GM12878 (cell line): ENCODE data around the gene KRTAP10-11. TPM values are rescaled to one million over a fixed set of nuclear protein-coding genes. Genes with fewer than 3 reads are reported as not detected.

Experiments used
- ATAC-seq: fragments of 200-7000 bp; cut with Tn5 transposase; 3 replicates; pipeline ENCODE4 v1.9.1; 2020; ENCODE audit warnings: mild to moderate bottlenecking, moderate library complexity
- BruUV-seq: library from RNA; stranded (reverse); fragments of 400-500 nt; replicated peaks from 2 replicates; lab custom pipeline; 2021; lab: Mats Ljungman, UMichigan
- CTCF ChIA-PET: fragments of 300-600 bp; sonication (Branson Sonifier 250); formaldehyde crosslinking; extraction: SDS; loops from one replicate; lab custom pipeline; 2021; ENCODE audit warnings: inconsistent platforms; lab: Yijun Ruan, JAX
- POLR2A ChIA-PET: fragments of 350-600 bp; formaldehyde crosslinking; extraction: SDS; loops from one replicate; lab custom pipeline; 2021; ENCODE audit warnings: inconsistent platforms; lab: Charles Lee
- RAD21 ChIA-PET: fragments of 300-600 bp; sonication (Branson Sonifier 250); formaldehyde crosslinking; loops from one replicate; lab custom pipeline; 2023; ENCODE audit warnings: antibody characterized with exemption; ENCODE audit not compliant: unreplicated experiment; lab: Charles Lee
- SMC1A ChIA-PET: fragments of 300-600 bp; sonication (Branson Sonifier 250); formaldehyde crosslinking; loops from one replicate; lab custom pipeline; 2023; ENCODE audit not compliant: unreplicated experiment, uncharacterized antibody; lab: Charles Lee
- DNase-seq: peaks from one replicate; pipeline ENCODE4 v3.0.0-alpha.2; 2011; ENCODE audit warnings: low read depth, low spot score
- FAIRE-seq: peaks from 3 replicates; lab custom pipeline; 2011; peaks lifted over from hg19 to GRCh38; lab: Jason Lieb, UNC
- H2AFZ ChIP-seq: 2 replicates; pipeline ENCODE4 v1.6.0; 2011; ENCODE audit warnings: low read depth, low read length, control low read depth; ENCODE audit not compliant: control insufficient read depth
- H3K27ac ChIP-seq: 2 replicates; pipeline ENCODE4 v1.5.1; 2011; ENCODE audit warnings: control low read depth; ENCODE audit not compliant: control insufficient read depth, insufficient read depth
- H3K27me3 ChIP-seq, 2 experiments: replicated peaks in 1 of 2; 2 replicates each; pipeline versions ENCODE4 v1.6.0 to v1.6.1; 2011; ENCODE audit warnings: low read length in 1 of 2; ENCODE audit not compliant: control insufficient read depth in 2 of 2, insufficient read depth in 2 of 2
- H3K36me3 ChIP-seq, 2 experiments: 2 replicates each; pipeline ENCODE4 v1.5.1; 2011; ENCODE audit warnings: low read length in 1 of 2; ENCODE audit not compliant: control insufficient read depth in 2 of 2, insufficient read depth in 2 of 2
- H3K4me1 ChIP-seq: 2 replicates; pipeline ENCODE4 v1.6.1; 2011; ENCODE audit warnings: mild to moderate bottlenecking, low read length, moderate library complexity, mixed read lengths; ENCODE audit not compliant: control insufficient read depth, insufficient read depth
- H3K4me2 ChIP-seq: 2 replicates; pipeline ENCODE4 v1.6.0; 2011; ENCODE audit warnings: control low read depth; ENCODE audit not compliant: control insufficient read depth, insufficient read depth
- H3K4me3 ChIP-seq: fragments of 200-600 bp; sonication (generic); 2 replicates; pipeline ENCODE4 v1.5.1; 2016
- H3K79me2 ChIP-seq: 2 replicates; pipeline ENCODE4 v1.6.0; 2011; ENCODE audit warnings: low read length; ENCODE audit not compliant: control insufficient read depth, insufficient read depth
- H3K9ac ChIP-seq: 2 replicates; pipeline ENCODE4 v1.8.0; 2011; ENCODE audit warnings: low read length, control low read depth, mixed read lengths; ENCODE audit not compliant: control insufficient read depth, insufficient read depth
- H3K9me3 ChIP-seq: replicated peaks from 3 replicates; pipeline ENCODE4 v1.5.1; 2011; ENCODE audit warnings: mild to moderate bottlenecking, low read length; ENCODE audit not compliant: control insufficient read depth, insufficient read depth
- H4K20me1 ChIP-seq: 2 replicates; pipeline ENCODE4 v1.6.0; 2011; ENCODE audit not compliant: control insufficient read depth, insufficient read depth
- ATF3 ChIP-seq: IDR thresholded peaks from 2 replicates; pipeline ENCODE4 v1.6.1; 2011; ENCODE audit warnings: low read depth, mild to moderate bottlenecking, low read length, moderate library complexity, borderline replicate concordance; ENCODE audit errors: extremely low read depth
- BCLAF1 ChIP-seq: fragments of 450-650 bp; IDR thresholded peaks from 2 replicates; pipeline ENCODE4 v1.6.1; 2017; ENCODE audit warnings: antibody characterized with exemption, mild to moderate bottlenecking, moderate library complexity
- BHLHE40 ChIP-seq, 2 experiments: fragments of 450-650 bp in 1 of 2; IDR thresholded peaks; 2 replicates each; pipeline ENCODE4 v1.6.1; 2011 to 2017; ENCODE audit warnings: low read depth in 2 of 2, borderline replicate concordance in 1 of 2, improper control_type of control experiment in 1 of 2, low read length in 1 of 2, mild to moderate bottlenecking in 1 of 2
- E2F8 ChIP-seq: fragments of 450-650 bp; IDR thresholded peaks from 2 replicates; pipeline ENCODE4 v1.6.1; 2018; ENCODE audit warnings: mild to moderate bottlenecking, low read depth, moderate library complexity; ENCODE audit not compliant: partially characterized antibody
- KLF5 ChIP-seq: fragments of 450-650 bp; IDR thresholded peaks from 2 replicates; pipeline ENCODE4 v1.6.1; 2014; ENCODE audit warnings: mild to moderate bottlenecking; ENCODE audit not compliant: partially characterized antibody
- MAX ChIP-seq: IDR thresholded peaks from 2 replicates; pipeline ENCODE4 v1.6.1; 2012; ENCODE audit warnings: low read depth, low read length, improper control_type of control experiment
- MEF2B ChIP-seq: fragments of 450-650 bp; IDR thresholded peaks from 2 replicates; pipeline ENCODE4 v1.6.1; 2018; ENCODE audit warnings: mild to moderate bottlenecking, moderate library complexity; ENCODE audit not compliant: partially characterized antibody, poor library complexity, severe bottlenecking
- NR2F1 ChIP-seq: fragments of 450-650 bp; conservative IDR thresholded peaks from 2 replicates; pipeline ENCODE4 v1.6.1; 2017; ENCODE audit warnings: mild to moderate bottlenecking
- SMAD5 ChIP-seq: IDR thresholded peaks from 2 replicates; pipeline ENCODE4 v1.6.1; 2016; ENCODE audit warnings: antibody characterized with exemption, low read depth
- STAT1 ChIP-seq: fragments of 450-650 bp; conservative IDR thresholded peaks from 2 replicates; pipeline ENCODE4 v1.6.1; 2014; ENCODE audit warnings: antibody characterized with exemption, mild to moderate bottlenecking
- WRNIP1 ChIP-seq: IDR thresholded peaks from 2 replicates; pipeline ENCODE4 v1.6.1; 2011; ENCODE audit warnings: low read depth, low read length, improper control_type of control experiment, borderline replicate concordance
- ZNF217 ChIP-seq: fragments of 450-650 bp; IDR thresholded peaks from 2 replicates; pipeline ENCODE4 v1.6.1; 2017; ENCODE audit warnings: antibody characterized with exemption, mild to moderate bottlenecking
- WGBS: methylation state at CpG from one replicate; pipeline ENCODE4 v1.1.6; 2016; ENCODE audit warnings: low lambda C conversion rate; ENCODE audit not compliant: insufficient replicate concordance, insufficient coverage; ENCODE audit errors: missing lambda C conversion rate; 5-methylcytosine and 5-hydroxymethylcytosine counted together
- in situ Hi-C: fragments of 300-500 bp; cut with MboI; formaldehyde crosslinking; loops from 9 replicates; pipeline ENCODE4 v1.14.3; 2018; ENCODE audit warnings: mixed read lengths
- intact Hi-C: fragments of 100-400 bp; cut with micrococcal nuclease; formaldehyde crosslinking; loops from one replicate; pipeline ENCODE4 v1.14.2; 2022; ENCODE audit not compliant: unreplicated experiment
- polyA plus RNA-seq, 11 experiments: library from polyadenylated mRNA; depleted of rRNA in 4 of 11; unstranded in 6 of 11; stranded (reverse) in 5 of 11; fragments of >200 nt; fragmentation: Nextera tagmentation in 4 of 11; fragmentation: Illumina TruSeq in 1 of 11; extraction: Ambion mirVana in 4 of 11; extraction: Trizol in 1 of 11; gene quantifications; 1 replicate in 1 of 11; 2 replicates in 10 of 11; pipeline versions ENCODE4 v1.2.1 to v1.2.3, GENCODE V29; 2011 to 2016; ENCODE audit warnings: inconsistent platforms in 2 of 11, missing spikeins in 2 of 11, low read depth in 1 of 11
- total RNA-seq, 4 experiments: library from RNA; depleted of rRNA in 3 of 4; stranded (reverse); fragments of >200 nt in 3 of 4; fragmentation: Illumina TruSeq in 1 of 4; extraction: Trizol in 1 of 4; gene quantifications; 2 replicates each; pipeline versions ENCODE4 v1.2.1 to v1.2.3, GENCODE V29; 2013 to 2021
- TF ChIP-seq, protein P1 (sequence below): fragments of 450-650 bp; IDR thresholded peaks from 2 replicates; pipeline ENCODE4 v1.6.1; 2018; ENCODE audit warnings: borderline replicate concordance, mild to moderate bottlenecking; ENCODE audit not compliant: partially characterized antibody
- TF ChIP-seq, protein P2 (sequence below): IDR thresholded peaks from 2 replicates; pipeline ENCODE4 v1.6.1; 2012; ENCODE audit warnings: low read depth, low read length, improper control_type of control experiment

KRTAP10-11 gene
- total and polyA plus RNA-seq, 10 of the 15 experiments (the other 5 are each of a cell fraction or from before 2014, with no cell fraction given) = not detected

- POLR2A ChIA-PET = no interaction called here
- H3K4me3 ChIP-seq = no peak overlapping the region
- in situ Hi-C loops = no loop called here
- TF ChIP-seq ZNF217 (no peak), MAX (no peak), NR2F1 (no peak), STAT1 (no peak), MEF2B (no peak), BHLHE40 (IDR thresholded peaks at IDR 0.05; ENCODE audit: borderline replicate concordance in 1 of 2, low read depth in 2 of 2, low read length in 1 of 2) (no peak), KLF5 (no peak), WRNIP1 (no peak), E2F8 (no peak), ATF3 (no peak), SMAD5 (no peak), BCLAF1 (no peak)
- TF ChIP-seq, protein P1, sequence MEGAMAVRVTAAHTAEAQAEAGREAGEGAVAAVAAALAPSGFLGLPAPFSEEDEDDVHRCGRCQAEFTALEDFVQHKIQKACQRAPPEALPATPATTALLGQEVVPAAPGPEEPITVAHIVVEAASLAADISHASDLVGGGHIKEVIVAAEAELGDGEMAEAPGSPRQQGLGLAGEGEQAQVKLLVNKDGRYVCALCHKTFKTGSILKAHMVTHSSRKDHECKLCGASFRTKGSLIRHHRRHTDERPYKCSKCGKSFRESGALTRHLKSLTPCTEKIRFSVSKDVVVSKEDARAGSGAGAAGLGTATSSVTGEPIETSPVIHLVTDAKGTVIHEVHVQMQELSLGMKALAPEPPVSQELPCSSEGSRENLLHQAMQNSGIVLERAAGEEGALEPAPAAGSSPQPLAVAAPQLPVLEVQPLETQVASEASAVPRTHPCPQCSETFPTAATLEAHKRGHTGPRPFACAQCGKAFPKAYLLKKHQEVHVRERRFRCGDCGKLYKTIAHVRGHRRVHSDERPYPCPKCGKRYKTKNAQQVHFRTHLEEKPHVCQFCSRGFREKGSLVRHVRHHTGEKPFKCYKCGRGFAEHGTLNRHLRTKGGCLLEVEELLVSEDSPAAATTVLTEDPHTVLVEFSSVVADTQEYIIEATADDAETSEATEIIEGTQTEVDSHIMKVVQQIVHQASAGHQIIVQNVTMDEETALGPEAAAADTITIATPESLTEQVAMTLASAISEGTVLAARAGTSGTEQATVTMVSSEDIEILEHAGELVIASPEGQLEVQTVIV = no peak
- TF ChIP-seq, protein P2, sequence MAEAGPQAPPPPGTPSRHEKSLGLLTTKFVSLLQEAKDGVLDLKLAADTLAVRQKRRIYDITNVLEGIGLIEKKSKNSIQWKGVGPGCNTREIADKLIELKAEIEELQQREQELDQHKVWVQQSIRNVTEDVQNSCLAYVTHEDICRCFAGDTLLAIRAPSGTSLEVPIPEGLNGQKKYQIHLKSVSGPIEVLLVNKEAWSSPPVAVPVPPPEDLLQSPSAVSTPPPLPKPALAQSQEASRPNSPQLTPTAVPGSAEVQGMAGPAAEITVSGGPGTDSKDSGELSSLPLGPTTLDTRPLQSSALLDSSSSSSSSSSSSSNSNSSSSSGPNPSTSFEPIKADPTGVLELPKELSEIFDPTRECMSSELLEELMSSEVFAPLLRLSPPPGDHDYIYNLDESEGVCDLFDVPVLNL = no peak
These were observed 12.3 kb downstream of the KRTAP10-11 start for GRCh38 chr21:44658541-44658910.

More at GRCh38 chr21:44658541-44658910, 12.3 kb downstream of the KRTAP10-11 start:
- Histone ChIP-seq H3K36me3 (no peaks in the 10 kb centered on the region), H3K27me3 (no peaks in the 10 kb centered on the region), H3K9me3 (peaks cover 2% of the 10 kb centered on the region; the same call in 1 of the 3 replicates), H3K4me2 (no peak overlapping the region), H4K20me1 (no peaks in the 10 kb centered on the region), H3K4me1 (no peaks in the 10 kb centered on the region), H2AFZ (no peak overlapping the region), H3K9ac (no peak overlapping the region), H3K27ac (no peak overlapping the region), H3K79me2 (no peaks in the 10 kb centered on the region)
- ATAC-seq = no peak
- SMC1A ChIA-PET = no interaction called here
- RAD21 ChIA-PET = no interaction called here
- CTCF ChIA-PET = no interaction called here
- intact Hi-C loops = no loop called here
- no peak for DNase-seq
- BruUV-seq = no TSS peak
- 12% methylated on average over 5 of the region's 5 CpGs for WGBS
- FAIRE-seq = no peak
